Measurements from ENCODE around the gene GNAS-AS1. TPM values are rescaled to one million over a fixed set of nuclear protein-coding genes. Genes with fewer than 3 reads are reported as not detected.

The GNAS-AS1 gene
- total RNA-seq, 1 donor from 2014 or later, result 0.35 TPM

DNA sequence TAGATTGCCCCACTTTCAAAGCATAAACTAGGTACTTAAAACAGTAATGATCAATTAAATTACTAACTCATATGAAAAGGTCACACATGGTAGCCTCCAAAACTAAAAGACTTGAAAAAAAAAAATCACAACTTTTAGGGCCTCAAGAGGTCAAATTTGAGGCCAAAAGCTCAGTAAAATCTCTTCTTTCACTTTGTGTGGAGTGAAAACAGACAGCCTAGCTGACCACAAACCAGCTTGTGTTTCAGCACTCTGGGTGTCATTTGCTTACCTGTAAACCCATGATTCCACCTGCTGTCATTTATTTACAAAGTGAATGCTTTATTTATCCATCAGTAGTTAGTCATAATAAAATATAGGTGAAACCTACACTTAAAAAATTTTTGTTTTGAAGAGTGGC is 35.8 kb upstream of the GNAS-AS1 start:
- DNase-seq (ENCODE audit: low spot score) (no peak), ATAC-seq (no peak)

GRCh38 chr20:58884966-58885365 is 34.3 kb upstream of the GNAS-AS1 start:
- no peak for DNase-seq (ENCODE audit: low spot score)
- no peak for ATAC-seq

GRCh38 chr20:58883241-58883691 is 32.6 kb upstream of the GNAS-AS1 start:
- DNase-seq (ENCODE audit: low spot score), result no peak
- ATAC-seq, result no peak

DNA sequence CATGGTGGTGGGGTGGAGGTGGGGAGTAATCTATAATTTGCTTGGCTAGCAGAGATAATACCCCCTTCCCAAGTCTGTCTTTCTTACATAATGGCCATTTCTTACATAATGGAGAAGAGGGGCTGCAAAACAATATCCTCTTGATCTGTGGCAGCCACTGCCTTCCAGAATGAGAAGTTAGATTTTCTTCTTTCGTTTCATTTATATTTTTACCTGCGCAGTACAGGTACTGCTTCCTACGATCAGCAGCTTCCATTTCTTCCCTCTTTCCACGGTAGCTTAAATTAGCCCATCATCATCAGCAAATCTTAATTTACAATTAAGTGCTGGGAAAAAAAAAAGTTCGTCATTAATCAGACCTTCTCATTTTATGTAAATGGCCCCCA is 32.0 kb upstream of the GNAS-AS1 start:
- DNase-seq (ENCODE audit: low spot score) (no peak), ATAC-seq (no peak)

GRCh38 chr20:58880994-58881752 is 30.5 kb upstream of the GNAS-AS1 start:
- DNase-seq (ENCODE audit: low spot score), result no peak

DNA sequence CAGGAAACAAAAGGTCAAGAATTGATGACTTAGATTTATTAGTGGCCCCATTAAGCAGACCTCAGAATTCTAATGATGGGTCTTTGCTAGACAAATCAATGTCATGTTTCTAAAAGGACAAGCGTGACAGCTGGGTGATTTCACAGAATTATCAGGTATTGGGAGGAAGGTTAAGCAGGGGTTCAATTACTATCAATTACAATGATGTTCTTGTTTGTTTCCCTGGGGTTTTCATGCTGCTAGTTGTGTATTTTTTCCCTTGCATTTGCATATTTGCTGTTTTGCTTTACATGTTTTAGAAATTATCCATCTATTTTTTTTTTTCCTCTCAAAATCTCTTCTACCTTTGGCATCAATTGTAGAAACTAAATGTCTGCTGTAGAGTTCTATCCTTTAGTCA is 29.7 kb upstream of the GNAS-AS1 start:
- no peak for ATAC-seq

More at GRCh38 chr20:58880994-58881752, 30.5 kb upstream of the GNAS-AS1 start:
- ATAC-seq, result no peak

GRCh38 chr20:58878399-58878798 is 27.7 kb upstream of the GNAS-AS1 start:
- no peak for ATAC-seq
- no peak for DNase-seq (ENCODE audit: low spot score)

More for the DNA sequence above, 29.7 kb upstream of the GNAS-AS1 start:
- DNase-seq (ENCODE audit: low spot score), result no peak

DNA sequence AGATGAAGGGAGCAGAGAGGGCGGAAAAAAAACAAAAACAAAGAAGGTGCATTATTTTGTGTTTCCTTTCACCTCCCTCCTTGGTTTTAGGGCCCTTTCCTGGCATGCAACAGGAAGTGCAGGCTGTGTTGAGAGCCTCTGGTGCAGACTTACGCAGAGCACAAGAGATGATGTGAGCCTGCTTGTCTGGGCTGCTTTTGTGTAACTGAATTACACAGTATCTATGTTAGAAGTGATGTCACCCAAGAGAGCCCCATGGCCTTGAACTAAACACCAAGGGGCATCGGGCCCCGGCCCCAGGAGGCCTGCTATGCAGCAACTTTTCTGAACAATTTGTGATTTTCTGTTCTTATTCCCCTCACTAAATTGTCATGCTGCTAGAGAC is 27.3 kb upstream of the GNAS-AS1 start:
- ATAC-seq (no peak), DNase-seq (ENCODE audit: low spot score) (no peak)

- ATAC-seq (no peak), DNase-seq (ENCODE audit: low spot score) (no peak)
Measured at GRCh38 chr20:58877050-58877975, 26.6 kb upstream of the GNAS-AS1 start.

- ATAC-seq (no peak), DNase-seq (ENCODE audit: low spot score) (no peak)
Measured at GRCh38 chr20:58876437-58876836, 25.7 kb upstream of the GNAS-AS1 start.

- DNase-seq (ENCODE audit: low spot score) (no peak), ATAC-seq (no peak)
Measured at GRCh38 chr20:58875541-58876134, 24.9 kb upstream of the GNAS-AS1 start.

DNA sequence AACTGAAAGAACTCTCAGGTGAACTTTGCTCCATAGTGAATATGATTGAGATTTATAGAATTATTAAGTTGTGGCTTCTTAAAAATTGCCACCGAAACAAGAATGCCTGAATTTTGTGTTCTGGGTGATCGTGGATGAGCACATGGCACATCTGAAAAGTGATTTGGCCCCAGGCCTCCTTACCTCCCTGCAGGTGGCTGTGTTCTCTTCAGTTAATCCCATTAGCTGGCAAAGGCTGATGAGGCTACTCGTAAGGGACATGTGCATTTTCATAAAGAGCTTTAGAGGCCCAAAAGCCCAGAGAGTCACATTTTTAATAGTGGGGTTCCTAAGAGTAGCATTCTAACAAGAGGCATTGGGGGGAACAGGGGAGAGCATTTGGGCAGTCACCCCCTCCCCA is 24.4 kb upstream of the GNAS-AS1 start:
- DNase-seq (ENCODE audit: low spot score) (no peak), ATAC-seq (no peak)

GRCh38 chr20:58874469-58874868 is 23.8 kb upstream of the GNAS-AS1 start:
- ATAC-seq, result no peak
- DNase-seq (ENCODE audit: low spot score), result no peak

- DNase-seq (ENCODE audit: low spot score), result no peak
- ATAC-seq, result no peak
Measured at GRCh38 chr20:58871533-58872102, 20.9 kb upstream of the GNAS-AS1 start.

DNA sequence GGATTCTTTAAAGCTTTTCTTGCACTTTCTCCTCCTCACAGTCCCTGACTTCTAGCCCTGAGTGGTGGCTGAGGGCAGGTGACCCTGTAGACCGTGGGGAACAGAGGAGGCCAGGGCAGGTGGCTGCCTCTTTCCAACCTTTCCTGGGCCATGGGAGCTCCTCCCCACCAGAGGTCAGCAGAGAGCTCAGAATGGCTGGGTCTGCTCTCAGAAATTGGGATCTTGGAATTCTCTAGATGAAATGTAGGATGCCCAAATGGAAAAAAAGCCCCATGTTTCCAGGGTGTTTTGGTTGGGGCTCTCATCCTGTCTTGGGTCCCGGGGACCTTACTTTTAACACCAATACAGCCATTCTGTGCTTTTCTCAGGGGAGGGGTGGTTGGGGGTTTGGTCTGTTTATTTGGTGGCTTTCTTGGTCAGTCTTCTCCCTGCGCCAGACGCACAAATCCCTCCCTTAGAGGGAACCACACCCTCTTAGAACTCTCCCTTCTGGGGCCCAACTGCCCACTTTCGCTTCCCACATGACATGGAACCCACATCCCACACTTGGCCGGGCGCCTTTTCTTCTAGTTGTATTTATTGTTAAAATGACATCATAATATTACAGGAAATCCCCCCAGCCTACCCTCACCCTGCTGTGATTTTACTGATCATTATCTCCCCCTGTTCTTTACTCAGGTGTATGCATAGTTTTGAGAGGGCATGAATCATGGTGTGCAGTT is 19.8 kb upstream of the GNAS-AS1 start:
- peak; percentile 76 for DNase-seq (ENCODE audit: low spot score)
- peak; percentile 99 for ATAC-seq

DNA sequence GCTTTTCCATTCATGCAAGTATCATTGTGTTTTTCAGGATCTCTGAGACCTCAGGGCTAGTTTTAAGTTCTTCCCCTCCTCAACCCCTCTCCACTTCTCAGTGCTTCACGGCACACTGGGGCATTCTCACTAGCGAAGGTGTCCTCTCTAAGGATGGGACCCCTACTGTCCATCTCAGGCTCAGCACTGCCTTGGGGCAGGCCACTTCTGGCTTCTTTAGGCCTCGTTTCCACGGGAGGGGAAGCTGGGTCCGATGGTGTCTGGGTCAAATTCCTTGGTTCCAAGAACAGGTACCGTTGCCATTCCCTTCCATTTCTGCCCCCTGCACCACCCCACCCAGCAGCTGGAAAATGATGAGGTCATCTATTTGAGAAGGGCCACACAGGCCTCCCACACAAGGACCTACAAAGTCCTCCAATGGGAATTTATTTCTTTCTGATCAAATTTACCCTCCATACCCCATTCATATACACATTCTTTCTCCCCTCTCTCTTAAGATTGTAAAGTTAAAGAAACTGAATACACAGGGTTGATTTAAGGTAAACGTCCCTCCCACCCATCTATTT is 19.0 kb upstream of the GNAS-AS1 start:
- no peak for ATAC-seq
- no peak for DNase-seq (ENCODE audit: low spot score)

DNA sequence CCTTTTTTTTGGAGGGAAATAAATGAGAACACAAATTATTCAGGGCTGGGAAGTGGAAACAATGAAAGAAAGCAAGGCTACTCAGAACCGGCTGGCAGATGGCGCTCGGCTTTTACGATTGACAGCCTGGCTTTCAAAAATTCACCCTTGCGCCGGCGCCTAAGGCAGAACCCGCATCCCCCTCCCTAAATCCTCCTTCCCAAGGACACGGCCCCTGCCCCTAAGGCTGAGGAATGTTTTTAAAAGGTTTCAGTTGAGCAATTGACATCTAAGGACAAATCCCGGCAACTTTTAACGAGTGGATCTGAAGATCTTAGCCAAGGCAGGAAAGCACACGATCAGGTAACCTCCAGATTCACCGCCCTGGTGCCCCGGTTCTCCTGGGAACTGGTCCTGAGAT is 18.1 kb upstream of the GNAS-AS1 start:
- ATAC-seq (no peak), DNase-seq (ENCODE audit: low spot score) (no peak)

DNA sequence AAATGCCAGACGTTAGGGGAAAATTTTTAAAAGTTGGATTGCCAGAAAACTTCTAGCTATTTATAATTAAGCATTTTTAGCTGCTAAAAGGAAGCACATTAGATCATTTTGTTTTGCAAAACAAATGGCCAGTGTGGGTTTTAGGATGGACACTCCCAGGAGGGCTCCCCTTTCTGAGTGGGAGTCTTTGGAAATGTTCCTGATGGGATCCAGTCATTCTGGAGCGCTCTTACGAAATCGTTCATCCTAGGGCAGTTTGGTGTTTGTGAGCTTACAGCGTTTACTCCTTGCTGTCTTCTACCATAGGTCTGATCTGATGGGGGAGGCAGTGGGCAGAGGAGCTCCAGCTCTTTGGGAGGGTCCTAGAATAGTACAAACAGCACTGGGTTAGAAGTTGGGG is 16.5 kb upstream of the GNAS-AS1 start:
- no peak for ATAC-seq

DNA sequence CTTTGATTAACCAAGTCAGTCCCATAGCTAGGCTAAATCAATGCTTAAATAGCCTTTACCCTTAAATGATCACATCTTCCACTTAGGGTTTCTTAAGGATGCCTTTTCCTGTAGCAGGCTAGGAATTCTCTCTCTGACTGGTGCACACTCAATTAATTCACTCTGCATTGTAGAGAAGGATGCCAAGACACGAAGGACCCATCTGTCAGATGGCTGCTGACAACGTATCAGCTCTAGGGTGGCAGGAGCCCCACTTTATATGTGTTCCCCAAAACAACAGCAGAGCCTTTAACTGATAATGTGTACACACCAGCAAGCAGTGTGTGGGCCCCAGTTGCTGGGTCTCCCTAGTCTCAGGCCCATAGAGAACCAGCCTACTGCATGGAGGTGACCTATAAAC is 15.1 kb upstream of the GNAS-AS1 start:
- no peak for ATAC-seq
- no peak for DNase-seq (ENCODE audit: low spot score)

More for the DNA sequence above, 16.5 kb upstream of the GNAS-AS1 start:
- DNase-seq (ENCODE audit: low spot score), result no peak

DNA sequence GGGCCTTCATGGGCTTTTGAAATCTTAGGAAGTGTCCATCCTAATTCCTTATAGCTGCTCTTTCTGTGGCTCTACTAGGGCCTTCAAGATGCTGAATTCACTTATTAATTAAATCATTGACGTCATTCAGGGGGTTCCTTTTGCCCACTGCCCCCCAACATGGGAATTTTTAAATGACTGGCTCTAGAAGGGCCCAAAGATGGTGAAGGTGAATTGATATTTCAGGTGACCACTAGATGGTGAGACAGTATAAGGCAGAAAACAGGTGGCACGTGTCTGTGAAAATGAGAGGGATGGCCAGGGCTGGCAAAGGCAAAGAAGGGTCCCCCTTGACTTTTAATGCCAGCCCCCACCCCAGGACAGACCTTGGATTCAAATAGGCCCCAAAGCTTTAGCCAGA is 13.6 kb upstream of the GNAS-AS1 start:
- ATAC-seq (peak; percentile 44), DNase-seq (ENCODE audit: low spot score) (no peak)
